Measurements from ENCODE around the gene CD58.

The CD58 gene

DNA sequence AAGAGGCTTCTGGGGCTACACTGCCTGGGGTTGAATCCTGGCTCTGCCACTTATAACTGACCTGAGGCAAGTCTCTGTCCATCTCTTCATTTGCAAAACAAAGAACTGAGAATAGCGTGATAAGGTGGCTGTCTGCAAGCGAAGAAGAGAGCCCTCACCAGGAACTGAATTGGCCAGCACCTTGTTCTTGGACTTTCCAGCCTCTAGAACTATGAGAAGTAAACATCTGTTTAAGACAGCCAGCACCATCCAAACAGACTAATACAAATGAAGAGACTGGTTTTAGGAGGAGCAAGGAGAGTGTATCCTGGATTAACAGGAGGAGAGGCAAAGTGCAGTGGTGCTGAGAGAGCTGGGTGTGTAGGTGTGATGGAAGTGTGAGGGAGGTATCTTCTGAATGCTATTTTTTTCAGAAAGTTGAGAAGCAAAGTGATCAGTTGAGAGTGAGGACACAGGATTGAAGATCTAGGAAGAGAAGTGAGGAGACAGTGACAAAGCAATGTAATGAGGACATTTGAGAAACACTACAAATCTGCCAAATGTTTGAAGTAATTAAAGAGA, 59.3 kb downstream of the CD58 start:
- DNase-seq (ENCODE audit: low read depth in 2 of 2) = no peak
- no peak overlapping the region for H3K4me3 ChIP-seq (replicated peaks in 1 of 2; ENCODE audit: low read depth in 2 of 2, low read length in 2 of 2)
- TF ChIP-seq, protein P1, sequence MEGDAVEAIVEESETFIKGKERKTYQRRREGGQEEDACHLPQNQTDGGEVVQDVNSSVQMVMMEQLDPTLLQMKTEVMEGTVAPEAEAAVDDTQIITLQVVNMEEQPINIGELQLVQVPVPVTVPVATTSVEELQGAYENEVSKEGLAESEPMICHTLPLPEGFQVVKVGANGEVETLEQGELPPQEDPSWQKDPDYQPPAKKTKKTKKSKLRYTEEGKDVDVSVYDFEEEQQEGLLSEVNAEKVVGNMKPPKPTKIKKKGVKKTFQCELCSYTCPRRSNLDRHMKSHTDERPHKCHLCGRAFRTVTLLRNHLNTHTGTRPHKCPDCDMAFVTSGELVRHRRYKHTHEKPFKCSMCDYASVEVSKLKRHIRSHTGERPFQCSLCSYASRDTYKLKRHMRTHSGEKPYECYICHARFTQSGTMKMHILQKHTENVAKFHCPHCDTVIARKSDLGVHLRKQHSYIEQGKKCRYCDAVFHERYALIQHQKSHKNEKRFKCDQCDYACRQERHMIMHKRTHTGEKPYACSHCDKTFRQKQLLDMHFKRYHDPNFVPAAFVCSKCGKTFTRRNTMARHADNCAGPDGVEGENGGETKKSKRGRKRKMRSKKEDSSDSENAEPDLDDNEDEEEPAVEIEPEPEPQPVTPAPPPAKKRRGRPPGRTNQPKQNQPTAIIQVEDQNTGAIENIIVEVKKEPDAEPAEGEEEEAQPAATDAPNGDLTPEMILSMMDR (IDR thresholded peaks at IDR 0.05; ENCODE audit: low read depth, low read length) = no peak

DNA sequence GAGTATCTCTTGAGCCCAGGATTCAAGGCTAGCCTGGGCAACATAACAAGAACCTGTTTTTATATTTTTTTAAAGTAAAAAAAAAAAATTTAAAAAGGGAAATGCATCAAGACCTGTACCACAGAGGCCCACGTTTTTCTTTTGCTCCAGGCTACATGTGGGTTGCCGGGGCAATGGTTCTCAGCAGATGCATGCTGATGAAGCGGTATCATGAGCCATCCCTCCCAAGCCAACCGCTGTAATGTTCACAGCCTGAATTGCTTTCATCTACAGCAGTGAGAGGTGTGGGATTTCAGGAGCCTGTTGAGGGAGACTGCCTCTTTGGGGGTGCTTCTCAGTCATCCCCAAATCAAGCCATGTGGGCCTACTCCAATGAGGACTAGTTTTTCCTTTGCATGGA, 60.5 kb downstream of the CD58 start:
- TF ChIP-seq, protein P1 (IDR thresholded peaks at IDR 0.05; ENCODE audit: low read depth, low read length) = no peak
- DNase-seq (ENCODE audit: low read depth in 2 of 2) = no peak

DNA sequence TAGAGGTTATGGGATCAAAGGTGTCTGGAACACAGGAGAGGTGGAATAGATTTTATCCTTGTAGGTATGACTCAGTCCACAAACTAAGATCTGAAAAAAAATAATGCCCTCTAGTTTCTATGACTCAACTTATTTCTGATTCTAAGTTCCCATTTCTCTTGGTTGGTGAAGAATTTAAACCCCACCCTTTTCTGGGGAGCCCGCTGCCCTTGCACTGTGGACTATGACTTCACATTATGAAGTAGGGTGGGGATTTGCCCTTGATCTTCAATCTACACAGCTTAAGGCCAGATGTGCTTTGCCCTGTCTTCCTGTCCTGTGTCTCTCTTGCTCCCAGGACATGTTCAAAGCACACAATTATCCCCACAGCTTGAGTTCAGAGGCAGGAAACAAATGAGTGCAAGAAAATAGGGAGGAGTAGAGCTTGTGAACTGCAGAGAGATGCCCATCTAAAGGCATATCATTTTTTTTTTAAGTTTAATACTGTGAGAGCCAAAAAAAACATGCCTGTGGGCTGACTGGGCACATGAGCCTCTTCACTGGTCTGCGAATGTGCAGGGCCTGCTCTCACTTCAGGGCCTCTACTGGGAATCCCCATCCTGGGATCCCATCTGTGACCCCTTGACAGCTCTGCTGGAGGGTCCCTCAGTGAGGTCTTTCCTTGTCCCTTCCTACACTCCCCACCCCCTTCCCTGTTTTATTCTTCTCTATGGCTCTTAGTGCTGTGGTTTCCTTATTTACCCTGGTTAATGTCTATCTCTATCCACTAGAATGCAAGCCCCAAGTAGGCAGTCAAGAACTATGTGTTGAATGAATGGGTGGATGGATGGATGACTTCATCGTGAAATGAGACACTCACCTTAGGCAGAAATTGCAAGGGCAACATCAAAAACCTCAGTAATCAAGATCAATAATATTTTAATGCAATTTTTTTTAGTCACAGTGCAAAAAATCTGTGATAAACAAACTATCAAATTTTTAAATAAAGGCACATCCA, 61.5 kb downstream of the CD58 start:
- no peak overlapping the region for H3K4me3 ChIP-seq (replicated peaks in 1 of 2; ENCODE audit: low read depth in 2 of 2, low read length in 2 of 2)
- DNase-seq (ENCODE audit: low read depth in 2 of 2) = peak; percentile 80 to 91
- TF ChIP-seq, protein P1 (IDR thresholded peaks at IDR 0.05; ENCODE audit: low read depth, low read length) = no peak

More for the DNA sequence above, 60.5 kb downstream of the CD58 start:
- no peak overlapping the region for H3K4me3 ChIP-seq (replicated peaks in 1 of 2; ENCODE audit: low read depth in 2 of 2, low read length in 2 of 2)

DNA sequence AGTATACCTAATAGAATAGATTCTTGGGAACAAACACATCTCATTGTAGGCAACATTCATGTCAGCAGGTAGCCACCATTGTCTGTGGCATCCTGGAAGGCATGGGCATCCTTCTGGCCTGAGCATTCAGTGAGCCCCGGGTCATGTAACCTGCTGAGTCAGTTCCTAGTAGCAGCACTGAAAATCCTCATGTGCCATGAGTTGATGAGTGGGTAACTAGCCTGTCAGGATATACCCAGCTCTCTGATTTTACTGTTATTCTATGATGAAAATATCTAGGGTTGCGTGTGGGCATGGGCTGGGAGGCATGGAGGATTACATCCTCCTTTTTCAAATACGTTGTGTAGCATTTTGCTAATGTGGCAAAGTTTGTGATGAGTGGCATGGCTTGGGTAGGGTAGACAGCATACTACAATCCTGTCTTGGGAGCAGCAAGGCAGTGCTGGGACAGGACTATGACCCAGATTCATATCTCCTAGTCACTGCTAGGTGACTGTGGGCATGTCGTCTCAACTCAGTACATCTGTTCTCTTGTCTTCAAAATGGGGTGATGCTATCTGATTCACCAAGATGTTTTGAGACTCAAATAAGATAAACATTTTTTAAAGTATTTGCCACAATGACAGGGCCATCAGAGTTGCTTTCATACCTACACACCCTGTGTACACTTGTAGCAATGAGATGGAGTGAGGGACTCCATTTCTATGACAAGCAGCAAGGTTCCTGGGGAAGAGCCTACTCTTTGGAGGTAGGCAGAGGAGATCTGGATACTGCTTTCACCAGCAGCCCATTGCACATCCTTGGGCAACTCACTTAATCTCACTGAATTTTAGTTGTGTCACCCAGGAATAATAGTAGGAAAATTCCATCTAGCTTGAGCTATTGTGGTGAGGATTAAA, 62.5 kb downstream of the CD58 start:
- no peak overlapping the region for H3K4me3 ChIP-seq (replicated peaks in 1 of 2; ENCODE audit: low read depth in 2 of 2, low read length in 2 of 2)
- no peak for DNase-seq (ENCODE audit: low read depth in 2 of 2)
- TF ChIP-seq, protein P1 (IDR thresholded peaks at IDR 0.05; ENCODE audit: low read depth, low read length) = no peak

DNA sequence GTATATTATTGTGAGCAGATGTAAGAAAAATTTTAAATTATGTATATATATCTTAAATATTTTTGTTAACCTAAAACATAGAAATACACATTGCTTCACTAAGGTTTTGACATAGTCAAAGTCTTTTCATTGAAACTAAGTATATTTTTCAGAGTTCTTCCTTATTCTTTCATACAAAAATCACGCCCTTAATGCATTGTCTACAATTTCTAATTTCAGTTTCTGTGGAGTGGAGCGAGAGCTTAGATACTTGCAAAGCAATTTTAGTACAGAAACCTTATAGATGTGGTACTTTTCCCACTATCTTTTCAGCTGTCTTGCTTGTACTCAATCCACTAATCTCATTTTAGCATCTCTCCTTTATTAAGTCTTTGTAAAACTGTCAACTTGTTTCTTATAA, 63.2 kb downstream of the CD58 start:
- no peak overlapping the region for H3K4me3 ChIP-seq (replicated peaks in 1 of 2; ENCODE audit: low read depth in 2 of 2, low read length in 2 of 2)
- no peak for DNase-seq (ENCODE audit: low read depth in 2 of 2)
- TF ChIP-seq, protein P1 (IDR thresholded peaks at IDR 0.05; ENCODE audit: low read depth, low read length) = no peak
